ENCODE results near the gene PREX1. TPM values are rescaled to one million over a fixed set of nuclear protein-coding genes. Genes with fewer than 3 reads are reported as not detected.
"Not testable (repeated sequence)": the region's sequence is repeated elsewhere in the genome, so short reads cannot be mapped to it uniquely, and the experiment has no call there.

PREX1 gene
- total and polyA plus RNA-seq, 2 experiments from 2014 or later: 4.5 to 12.5 TPM

GRCh38 chr20:48846516-48847492 is 19.0 kb upstream of the PREX1 start:
- no peaks in the 10 kb centered on the region for H3K36me3 ChIP-seq
- peak; percentile 64 to 65 for DNase-seq (ENCODE audit: low read depth in 1 of 2, low spot score in 1 of 2)
- H3K4me3 ChIP-seq: no peak overlapping the region
- no peaks in the 10 kb centered on the region for H3K9me3 ChIP-seq (ENCODE audit: low read depth)
- H3K27me3 ChIP-seq: peaks cover 9% of the 10 kb centered on the region
- peaks cover 7% of the 10 kb centered on the region for H3K4me1 ChIP-seq (ENCODE audit: low read depth)
- no peak for TF ChIP-seq CTCF (IDR thresholded peaks at IDR 0.05; ENCODE audit: low read depth, low read length)
- H3K27ac ChIP-seq: peak overlapping the region; percentile 32

GRCh38 chr20:48845721-48846306 is 18.0 kb upstream of the PREX1 start:
- H3K4me3 ChIP-seq: no peak overlapping the region
- DNase-seq (ENCODE audit: low read depth in 1 of 2, low spot score in 1 of 2): no peak
- H3K27me3 ChIP-seq: peaks cover 13% of the 10 kb centered on the region
- H3K27ac ChIP-seq: no peak overlapping the region
- H3K4me1 ChIP-seq (ENCODE audit: low read depth): peaks cover 7% of the 10 kb centered on the region
- H3K36me3 ChIP-seq: no peaks in the 10 kb centered on the region
- TF ChIP-seq CTCF (IDR thresholded peaks at IDR 0.05; ENCODE audit: low read depth, low read length): no peak
- H3K9me3 ChIP-seq (ENCODE audit: low read depth): no peaks in the 10 kb centered on the region

GRCh38 chr20:48844996-48845395 is 17.2 kb upstream of the PREX1 start:
- Histone ChIP-seq H3K27me3 (peaks cover 13% of the 10 kb centered on the region), H3K9me3 (ENCODE audit: low read depth) (no peaks in the 10 kb centered on the region), H3K36me3 (no peaks in the 10 kb centered on the region), H3K4me1 (ENCODE audit: low read depth) (peaks cover 7% of the 10 kb centered on the region), H3K4me3 (no peak overlapping the region), H3K27ac (no peak overlapping the region)
- TF ChIP-seq CTCF (IDR thresholded peaks at IDR 0.05; ENCODE audit: low read depth, low read length): no peak
- peak in 1 of 2 donors; percentile 60 for DNase-seq (ENCODE audit: low read depth in 1 of 2, low spot score in 1 of 2)

GRCh38 chr20:48843896-48844295 is 16.1 kb upstream of the PREX1 start:
- not testable (repeated sequence) for H3K4me3 ChIP-seq; DNase-seq (ENCODE audit: low read depth in 1 of 2, low spot score in 1 of 2); H3K27ac ChIP-seq; H3K9me3 ChIP-seq (ENCODE audit: low read depth); H3K4me1 ChIP-seq (ENCODE audit: low read depth); H3K36me3 ChIP-seq
- H3K27me3 ChIP-seq: peaks cover 10% of the 10 kb centered on the region

GRCh38 chr20:48843057-48843806 is 15.4 kb upstream of the PREX1 start:
- Histone ChIP-seq H3K4me3 (no peak overlapping the region), H3K27me3 (peaks cover 10% of the 10 kb centered on the region), H3K9me3 (ENCODE audit: low read depth) (no peaks in the 10 kb centered on the region), H3K36me3 (no peaks in the 10 kb centered on the region), H3K4me1 (ENCODE audit: low read depth) (peaks cover 7% of the 10 kb centered on the region), H3K27ac (no peak overlapping the region)
- TF ChIP-seq CTCF (IDR thresholded peaks at IDR 0.05; ENCODE audit: low read depth, low read length): no peak
- DNase-seq (ENCODE audit: low read depth in 1 of 2, low spot score in 1 of 2): no peak

Measured in cardiac muscle cell (in vitro differentiated cells and primary cell).